GM23338 (cell line): Measurements from ENCODE around the gene CPNE2. TPM values are rescaled to one million over a fixed set of nuclear protein-coding genes. Genes with fewer than 3 reads are reported as not detected.

ENCODE experiments used
- ATAC-seq: fragments of 200-7000 bp; cut with Tn5 transposase; 3 replicates; pipeline ENCODE4 v1.9.1; 2020
- DNase-seq: peaks from one replicate; pipeline ENCODE4 v3.0.0-alpha.2; 2015; ENCODE audit warnings: low spot score
- H2AFZ ChIP-seq: fragments of 200-600 bp; sonication (generic); 2 replicates; pipeline ENCODE4 v1.8.0; 2016; ENCODE audit warnings: antibody characterized with exemption, mild to moderate bottlenecking, moderate library complexity
- H3F3A ChIP-seq: fragments of 200-600 bp; sonication (generic); replicated peaks from 2 replicates; pipeline ENCODE4 v1.8.0; 2017; ENCODE audit warnings: antibody characterized with exemption, mixed run types, low read depth
- H3K27ac ChIP-seq: fragments of 200-600 bp; sonication (generic); 2 replicates; pipeline ENCODE4 v1.6.1; 2016; ENCODE audit warnings: low read depth
- H3K27me3 ChIP-seq: fragments of 200-600 bp; sonication (generic); 2 replicates; pipeline ENCODE4 v1.8.0; 2016; ENCODE audit warnings: mild to moderate bottlenecking, mixed run types, moderate library complexity; ENCODE audit not compliant: insufficient read depth
- H3K36me3 ChIP-seq: fragments of 200-600 bp; sonication (generic); 2 replicates; pipeline ENCODE4 v1.8.0; 2016; ENCODE audit warnings: mild to moderate bottlenecking; ENCODE audit not compliant: insufficient read depth
- H3K4me1 ChIP-seq: fragments of 200-600 bp; sonication (generic); 2 replicates; pipeline ENCODE4 v1.8.0; 2016; ENCODE audit warnings: mild to moderate bottlenecking, moderate library complexity; ENCODE audit not compliant: insufficient read depth
- H3K4me2 ChIP-seq: fragments of 200-600 bp; sonication (generic); 2 replicates; pipeline ENCODE4 v1.7.1; 2017; ENCODE audit warnings: mixed run types
- H3K4me3 ChIP-seq: fragments of 200-600 bp; sonication (generic); 2 replicates; pipeline ENCODE4 v1.6.1; 2016; ENCODE audit warnings: mixed run types
- H3K79me2 ChIP-seq: fragments of 200-600 bp; sonication (generic); replicated peaks from 2 replicates; pipeline ENCODE4 v1.8.0; 2017; ENCODE audit warnings: mild to moderate bottlenecking; ENCODE audit not compliant: insufficient read depth
- H3K9me2 ChIP-seq: fragments of 200-600 bp; sonication (generic); 2 replicates; pipeline ENCODE4 v1.8.0; 2017; ENCODE audit not compliant: insufficient read depth
- H4K20me1 ChIP-seq: fragments of 200-600 bp; sonication (generic); replicated peaks from 2 replicates; pipeline ENCODE4 v1.8.0; 2017; ENCODE audit warnings: mild to moderate bottlenecking; ENCODE audit not compliant: insufficient read depth
- H3K27ac Mint-ChIP-seq: 2 replicates; pipeline ENCODE4 v1.8.0; 2020; ENCODE audit warnings: inconsistent platforms, mild to moderate bottlenecking, moderate library complexity, mixed read lengths
- H3K27me3 Mint-ChIP-seq: 3 replicates; pipeline ENCODE4 v1.8.0; 2022; ENCODE audit warnings: low read depth, mild to moderate bottlenecking, moderate library complexity, mixed read lengths, inconsistent platforms; ENCODE audit not compliant: insufficient read depth, poor library complexity
- H3K36me3 Mint-ChIP-seq: 3 replicates; pipeline ENCODE4 v1.8.0; 2021; ENCODE audit warnings: low read depth, mild to moderate bottlenecking, inconsistent platforms, moderate library complexity, mixed read lengths
- H3K4me1 Mint-ChIP-seq: 3 replicates; pipeline ENCODE4 v1.8.0; 2020; ENCODE audit warnings: mild to moderate bottlenecking, inconsistent platforms, mixed read lengths
- H3K4me3 Mint-ChIP-seq: 3 replicates; pipeline ENCODE4 v1.8.0; 2021; ENCODE audit warnings: moderate library complexity, mild to moderate bottlenecking, inconsistent platforms, mixed read lengths
- H3K9me3 Mint-ChIP-seq: 3 replicates; pipeline ENCODE4 v1.8.0; 2020; ENCODE audit warnings: moderate library complexity, mild to moderate bottlenecking, inconsistent platforms, mixed read lengths
- CTCF ChIP-seq, 2 experiments: fragments of 200-600 bp in 1 of 2; sonication (generic) in 1 of 2; conservative IDR thresholded peaks; 2 replicates each; pipeline versions ENCODE4 v1.5.1 to v1.6.1; 2016 to 2017; ENCODE audit warnings: antibody characterized with exemption in 2 of 2, low read depth in 2 of 2, mild to moderate bottlenecking in 2 of 2, moderate library complexity in 1 of 2
- EZH2phosphoT487 ChIP-seq: fragments of 200-600 bp; sonication (generic); IDR thresholded peaks from one replicate; pipeline ENCODE4 v1.8.1; 2018; ENCODE audit warnings: antibody characterized with exemption; ENCODE audit not compliant: unreplicated experiment
- ZNF114 ChIP-seq: fragments of 250-450 bp; sonication (Bioruptor Pico); IDR thresholded peaks from 2 replicates; pipeline ENCODE4 v1.5.0; 2020; ENCODE audit warnings: mild to moderate bottlenecking, moderate library complexity
- polyA plus RNA-seq: library from polyadenylated mRNA; unstranded; fragments of >200 nt; fragmentation: Nextera tagmentation; extraction: Ambion mirVana; gene quantifications from 2 replicates; pipeline ENCODE4 v1.2.1, GENCODE V29; 2016
- total RNA-seq: library from RNA; depleted of rRNA; stranded (reverse); fragments of >200 nt; shearing (Covaris generic); gene quantifications from 2 replicates; pipeline ENCODE4 v1.2.3, GENCODE V29; 2014
- TF ChIP-seq, protein P1 (sequence below): fragments of 250-450 bp; sonication (Bioruptor Pico); IDR thresholded peaks from 2 replicates; pipeline ENCODE4 v1.5.0; 2020; ENCODE audit warnings: mild to moderate bottlenecking, moderate library complexity

CPNE2 gene
- total and polyA plus RNA-seq, 2 experiments from 2014 or later: 7.1 to 11.3 TPM

DNA sequence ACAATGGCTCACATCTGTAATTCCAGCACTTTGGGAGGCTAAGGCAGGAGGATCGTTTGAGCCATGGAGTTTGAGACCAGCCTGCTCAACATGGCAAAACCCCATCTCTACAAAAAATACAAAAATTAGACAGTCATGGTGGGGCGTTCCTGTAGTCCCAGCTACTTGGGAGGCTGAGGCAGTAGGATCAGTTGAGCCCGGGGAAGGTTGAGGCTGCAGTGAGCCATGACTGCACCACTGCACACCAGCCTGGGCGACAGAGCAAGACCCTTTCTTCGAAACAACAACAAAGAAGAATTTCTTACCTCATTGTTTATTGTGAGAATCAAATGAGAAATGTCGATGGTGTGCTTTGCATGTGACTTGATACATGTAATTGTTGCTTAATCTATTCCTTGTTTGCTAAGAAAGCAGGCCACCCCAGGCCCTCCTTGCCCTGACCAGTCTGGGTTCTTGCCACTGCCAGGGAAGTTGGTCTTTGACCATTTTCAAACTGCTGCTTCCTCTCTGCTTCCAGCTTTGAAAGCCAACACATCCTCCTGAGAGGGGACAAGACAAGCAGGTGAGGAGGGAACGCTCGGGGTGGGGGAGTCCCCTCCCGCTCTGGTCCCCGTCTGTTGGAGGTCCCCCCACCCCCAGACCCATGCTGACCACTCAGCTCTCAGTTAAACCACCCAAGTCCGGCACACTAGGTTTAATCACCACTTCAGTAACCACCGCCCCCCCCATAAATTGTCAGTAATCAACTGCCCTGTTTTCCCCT lies 47.3 kb upstream of the CPNE2 start (continued):
- TF ChIP-seq, protein P1, sequence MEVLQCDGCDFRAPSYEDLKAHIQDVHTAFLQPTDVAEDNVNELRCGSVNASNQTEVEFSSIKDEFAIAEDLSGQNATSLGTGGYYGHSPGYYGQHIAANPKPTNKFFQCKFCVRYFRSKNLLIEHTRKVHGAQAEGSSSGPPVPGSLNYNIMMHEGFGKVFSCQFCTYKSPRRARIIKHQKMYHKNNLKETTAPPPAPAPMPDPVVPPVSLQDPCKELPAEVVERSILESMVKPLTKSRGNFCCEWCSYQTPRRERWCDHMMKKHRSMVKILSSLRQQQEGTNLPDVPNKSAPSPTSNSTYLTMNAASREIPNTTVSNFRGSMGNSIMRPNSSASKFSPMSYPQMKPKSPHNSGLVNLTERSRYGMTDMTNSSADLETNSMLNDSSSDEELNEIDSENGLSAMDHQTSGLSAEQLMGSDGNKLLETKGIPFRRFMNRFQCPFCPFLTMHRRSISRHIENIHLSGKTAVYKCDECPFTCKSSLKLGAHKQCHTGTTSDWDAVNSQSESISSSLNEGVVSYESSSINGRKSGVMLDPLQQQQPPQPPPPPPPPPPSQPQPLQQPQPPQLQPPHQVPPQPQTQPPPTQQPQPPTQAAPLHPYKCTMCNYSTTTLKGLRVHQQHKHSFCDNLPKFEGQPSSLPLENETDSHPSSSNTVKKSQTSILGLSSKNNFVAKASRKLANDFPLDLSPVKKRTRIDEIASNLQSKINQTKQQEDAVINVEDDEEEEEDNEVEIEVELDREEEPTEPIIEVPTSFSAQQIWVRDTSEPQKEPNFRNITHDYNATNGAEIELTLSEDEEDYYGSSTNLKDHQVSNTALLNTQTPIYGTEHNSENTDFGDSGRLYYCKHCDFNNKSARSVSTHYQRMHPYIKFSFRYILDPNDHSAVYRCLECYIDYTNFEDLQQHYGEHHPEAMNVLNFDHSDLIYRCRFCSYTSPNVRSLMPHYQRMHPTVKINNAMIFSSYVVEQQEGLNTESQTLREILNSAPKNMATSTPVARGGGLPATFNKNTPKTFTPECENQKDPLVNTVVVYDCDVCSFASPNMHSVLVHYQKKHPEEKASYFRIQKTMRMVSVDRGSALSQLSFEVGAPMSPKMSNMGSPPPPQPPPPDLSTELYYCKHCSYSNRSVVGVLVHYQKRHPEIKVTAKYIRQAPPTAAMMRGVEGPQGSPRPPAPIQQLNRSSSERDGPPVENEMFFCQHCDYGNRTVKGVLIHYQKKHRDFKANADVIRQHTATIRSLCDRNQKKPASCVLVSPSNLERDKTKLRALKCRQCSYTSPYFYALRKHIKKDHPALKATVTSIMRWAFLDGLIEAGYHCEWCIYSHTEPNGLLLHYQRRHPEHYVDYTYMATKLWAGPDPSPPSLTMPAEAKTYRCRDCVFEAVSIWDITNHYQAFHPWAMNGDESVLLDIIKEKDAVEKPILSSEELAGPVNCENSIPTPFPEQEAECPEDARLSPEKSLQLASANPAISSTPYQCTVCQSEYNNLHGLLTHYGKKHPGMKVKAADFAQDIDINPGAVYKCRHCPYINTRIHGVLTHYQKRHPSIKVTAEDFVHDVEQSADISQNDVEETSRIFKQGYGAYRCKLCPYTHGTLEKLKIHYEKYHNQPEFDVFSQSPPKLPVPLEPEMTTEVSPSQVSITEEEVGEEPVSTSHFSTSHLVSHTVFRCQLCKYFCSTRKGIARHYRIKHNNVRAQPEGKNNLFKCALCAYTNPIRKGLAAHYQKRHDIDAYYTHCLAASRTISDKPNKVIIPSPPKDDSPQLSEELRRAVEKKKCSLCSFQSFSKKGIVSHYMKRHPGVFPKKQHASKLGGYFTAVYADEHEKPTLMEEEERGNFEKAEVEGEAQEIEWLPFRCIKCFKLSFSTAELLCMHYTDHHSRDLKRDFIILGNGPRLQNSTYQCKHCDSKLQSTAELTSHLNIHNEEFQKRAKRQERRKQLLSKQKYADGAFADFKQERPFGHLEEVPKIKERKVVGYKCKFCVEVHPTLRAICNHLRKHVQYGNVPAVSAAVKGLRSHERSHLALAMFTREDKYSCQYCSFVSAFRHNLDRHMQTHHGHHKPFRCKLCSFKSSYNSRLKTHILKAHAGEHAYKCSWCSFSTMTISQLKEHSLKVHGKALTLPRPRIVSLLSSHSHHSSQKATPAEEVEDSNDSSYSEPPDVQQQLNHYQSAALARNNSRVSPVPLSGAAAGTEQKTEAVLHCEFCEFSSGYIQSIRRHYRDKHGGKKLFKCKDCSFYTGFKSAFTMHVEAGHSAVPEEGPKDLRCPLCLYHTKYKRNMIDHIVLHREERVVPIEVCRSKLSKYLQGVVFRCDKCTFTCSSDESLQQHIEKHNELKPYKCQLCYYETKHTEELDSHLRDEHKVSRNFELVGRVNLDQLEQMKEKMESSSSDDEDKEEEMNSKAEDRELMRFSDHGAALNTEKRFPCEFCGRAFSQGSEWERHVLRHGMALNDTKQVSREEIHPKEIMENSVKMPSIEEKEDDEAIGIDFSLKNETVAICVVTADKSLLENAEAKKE (CRISPR knock-in tag): no peak

- H3K4me1 ChIP-seq: no peaks in the 10 kb centered on the region
- no peaks in the 10 kb centered on the region for H4K20me1 ChIP-seq
- H3K27me3 ChIP-seq: no peaks in the 10 kb centered on the region
- no peaks in the 10 kb centered on the region for H3K36me3 ChIP-seq
- Mint-ChIP-seq H3K27ac (no peak overlapping the region), H3K27me3 (peaks cover 15% of the 10 kb centered on the region), H3K36me3 (peaks cover 7% of the 10 kb centered on the region; the same call in 2 of the 3 replicates), H3K4me3 (peak overlapping the region; percentile 7; the same call in 1 of the 3 replicates), H3K9me3 (peaks cover 7% of the 10 kb centered on the region; the same call in 1 of the 3 replicates), H3K4me1 (peaks cover 18% of the 10 kb centered on the region)
- no peaks in the 10 kb centered on the region for H3K79me2 ChIP-seq
- H3K9me2 ChIP-seq: no peaks in the 10 kb centered on the region
- peak; percentile 96 for ATAC-seq
- H3K27ac ChIP-seq: no peak overlapping the region
- H3K4me2 ChIP-seq: no peak overlapping the region
- no peaks in the 10 kb centered on the region for H3F3A ChIP-seq
- peak overlapping the region; percentile 81 for H2AFZ ChIP-seq
- 0 out of 2 replicates have a peak overlapping the region, but pooled peaks have one; percentile 28 for H3K4me3 ChIP-seq
- peak; percentile 84 for DNase-seq
- no peak for TF ChIP-seq ZNF114 (CRISPR knock-in tag)
- TF ChIP-seq CTCF (conservative IDR thresholded peaks at IDR 0.05; ENCODE audit: low read depth in 2 of 2): peak; percentile 59 to 88
- no peak for TF ChIP-seq EZH2phosphoT487
- TF ChIP-seq, protein P1 (CRISPR knock-in tag): no peak
Observed at GRCh38 chr16:57045694-57046381, 46.5 kb upstream of the CPNE2 start.
